Subcutaneous abdominal adipose tissue (tissue), 5 donors: ENCODE data around the gene EEF2K.

Experiments used
- H3K27ac ChIP-seq: one replicate; pipeline ENCODE4 v1.7.0; 2013; ENCODE audit warnings: low read depth, mild to moderate bottlenecking, inconsistent platforms, low read length, moderate library complexity
- H3K27me3 ChIP-seq, 5 donors: one replicate each; pipeline ENCODE4 v1.7.0; 2013; ENCODE audit warnings: low read length in 5 of 5, inconsistent platforms in 1 of 5; ENCODE audit not compliant: control insufficient read depth in 5 of 5, insufficient read depth in 4 of 5
- H3K36me3 ChIP-seq, 5 donors: one replicate each; pipeline ENCODE4 v1.7.0; 2013; ENCODE audit warnings: low read length in 5 of 5; ENCODE audit not compliant: control insufficient read depth in 5 of 5, insufficient read depth in 5 of 5
- H3K4me1 ChIP-seq, 5 donors: one replicate each; pipeline ENCODE4 v1.7.0; 2013; ENCODE audit warnings: low read length in 5 of 5, mild to moderate bottlenecking in 3 of 5, moderate library complexity in 1 of 5; ENCODE audit not compliant: control insufficient read depth in 5 of 5, insufficient read depth in 5 of 5
- H3K4me3 ChIP-seq, 5 donors: one replicate each; pipeline ENCODE4 v1.7.0; 2013; ENCODE audit warnings: low read length in 5 of 5, low read depth in 1 of 5
- H3K9ac ChIP-seq, 5 donors: one replicate each; pipeline ENCODE4 v1.7.0; 2013; ENCODE audit warnings: low read length in 5 of 5, mild to moderate bottlenecking in 4 of 5, moderate library complexity in 3 of 5
- H3K9me3 ChIP-seq, 5 donors: one replicate each; pipeline ENCODE4 v1.7.0; 2013; ENCODE audit warnings: low read length in 5 of 5; ENCODE audit not compliant: control insufficient read depth in 5 of 5
- donor health status: healthy.
- donor health status: healthy.
- donor health status: healthy.
- donor health status: healthy.
- donor health status: healthy.

Gene EEF2K

DNA sequence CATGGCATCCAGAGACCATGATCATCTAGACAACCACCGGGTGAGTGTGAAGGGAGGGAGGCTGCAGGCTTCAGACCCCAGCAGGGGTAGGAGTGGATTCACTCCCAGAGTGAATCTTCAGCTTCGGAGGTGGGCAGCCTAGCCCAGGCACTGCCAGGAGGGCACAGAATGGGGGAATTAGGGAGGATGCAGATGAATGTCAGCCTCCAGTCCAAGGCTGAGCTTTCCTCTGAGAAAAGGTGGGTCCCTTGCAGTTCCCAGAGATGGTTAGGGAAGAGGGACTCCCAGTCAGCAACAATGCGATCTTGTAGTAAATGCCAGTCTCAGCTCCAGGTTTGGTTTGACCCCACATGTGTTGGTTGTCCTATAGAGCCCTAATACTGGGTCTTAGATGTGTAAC lies 54.4 kb downstream of the EEF2K start:
- no peak overlapping the region for H3K27ac ChIP-seq
- H3K27me3 ChIP-seq = no peaks in the 10 kb centered on the region
- no peaks in the 10 kb centered on the region for H3K4me1 ChIP-seq
- no peak overlapping the region for H3K9ac ChIP-seq
- no peak overlapping the region for H3K4me3 ChIP-seq
- H3K9me3 ChIP-seq = peaks cover 0 to 1% (median under 1%) of the 10 kb centered on the region in 5 donors
- peaks cover 14 to 94% (median 83%) of the 10 kb centered on the region in 5 donors for H3K36me3 ChIP-seq

DNA sequence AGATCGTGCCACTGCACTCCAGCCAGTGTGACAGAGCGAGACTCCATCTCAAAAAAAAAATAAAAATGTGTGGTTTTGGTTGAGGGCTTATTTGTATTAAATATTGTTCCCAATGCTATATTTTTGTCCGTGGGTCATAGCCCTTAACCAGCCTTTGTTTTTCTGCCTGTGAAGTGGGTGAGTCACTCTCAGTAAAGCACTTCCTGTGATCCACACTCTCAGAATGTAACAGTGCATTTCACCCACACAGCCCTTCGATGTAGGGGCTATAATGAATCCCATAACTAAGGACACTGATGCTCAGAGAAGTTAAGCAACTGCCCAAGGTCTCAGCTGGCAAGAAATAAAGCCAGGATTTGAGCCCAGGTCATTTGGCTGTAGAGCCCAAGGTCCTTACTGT lies 56.4 kb downstream of the EEF2K start:
- H3K4me3 ChIP-seq = no peak overlapping the region
- no peaks in the 10 kb centered on the region for H3K27me3 ChIP-seq
- H3K9ac ChIP-seq = no peak overlapping the region
- H3K27ac ChIP-seq = no peak overlapping the region
- H3K4me1 ChIP-seq = no peaks in the 10 kb centered on the region
- H3K36me3 ChIP-seq = peaks cover 14 to 99% (median 91%) of the 10 kb centered on the region in 5 donors
- H3K9me3 ChIP-seq = no peaks in the 10 kb centered on the region

- H3K9ac ChIP-seq = no peak overlapping the region
- no peak overlapping the region for H3K4me3 ChIP-seq
- peaks cover 10 to 99% (median 88%) of the 10 kb centered on the region in 5 donors for H3K36me3 ChIP-seq
- no peak overlapping the region for H3K27ac ChIP-seq
- H3K27me3 ChIP-seq = no peaks in the 10 kb centered on the region
- H3K4me1 ChIP-seq = no peaks in the 10 kb centered on the region
- no peaks in the 10 kb centered on the region for H3K9me3 ChIP-seq
These were observed 58.7 kb downstream of the EEF2K start for GRCh38 chr16:22264786-22265185.

DNA sequence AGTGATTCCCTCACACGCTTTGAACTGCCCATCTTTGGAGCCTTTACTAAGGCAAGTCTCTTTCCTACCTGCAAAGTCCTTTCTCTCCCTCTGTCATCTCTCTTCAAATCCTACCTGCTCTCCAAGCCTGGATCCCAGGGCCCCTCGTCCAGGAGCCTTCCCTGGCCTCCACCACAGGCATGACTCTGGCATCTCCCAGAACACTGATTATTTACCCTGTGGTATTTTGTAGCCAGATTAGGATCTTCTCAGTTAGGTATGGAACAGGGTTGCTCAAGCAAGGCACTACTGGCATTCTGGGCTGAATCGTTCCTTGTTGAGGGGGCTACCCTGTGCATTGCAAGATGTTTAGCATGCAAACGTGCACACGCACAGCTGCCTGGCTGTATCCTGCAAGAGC lies 59.3 kb downstream of the EEF2K start:
- Histone ChIP-seq H3K9ac (no peak overlapping the region), H3K27ac (no peak overlapping the region), H3K4me1 (no peaks in the 10 kb centered on the region), H3K9me3 (no peaks in the 10 kb centered on the region), H3K4me3 (no peak overlapping the region), H3K27me3 (no peaks in the 10 kb centered on the region), H3K36me3 (peaks cover 10 to 99% (median 83%) of the 10 kb centered on the region in 5 donors)

GRCh38 chr16:22266546-22266945 lies 60.5 kb downstream of the EEF2K start:
- Histone ChIP-seq H3K27me3 (no peaks in the 10 kb centered on the region), H3K4me3 (no peak overlapping the region), H3K9ac (no peak overlapping the region), H3K27ac (no peak overlapping the region), H3K9me3 (no peaks in the 10 kb centered on the region), H3K36me3 (peaks cover 7 to 96% (median 83%) of the 10 kb centered on the region in 5 donors), H3K4me1 (no peaks in the 10 kb centered on the region)

GRCh38 chr16:22267764-22268163 lies 61.7 kb downstream of the EEF2K start:
- no peaks in the 10 kb centered on the region for H3K4me1 ChIP-seq
- no peaks in the 10 kb centered on the region for H3K9me3 ChIP-seq
- no peaks in the 10 kb centered on the region for H3K27me3 ChIP-seq
- no peak overlapping the region for H3K27ac ChIP-seq
- H3K4me3 ChIP-seq = no peak overlapping the region
- peaks cover 16 to 97% (median 86%) of the 10 kb centered on the region in 5 donors for H3K36me3 ChIP-seq
- no peak overlapping the region for H3K9ac ChIP-seq

- Histone ChIP-seq H3K27ac (no peak overlapping the region), H3K4me3 (no peak overlapping the region), H3K27me3 (no peaks in the 10 kb centered on the region), H3K36me3 (peaks cover 16 to 94% (median 86%) of the 10 kb centered on the region in 5 donors), H3K9ac (no peak overlapping the region), H3K4me1 (no peaks in the 10 kb centered on the region), H3K9me3 (no peaks in the 10 kb centered on the region)
These were observed 64.4 kb downstream of the EEF2K start for GRCh38 chr16:22270525-22270924.

DNA sequence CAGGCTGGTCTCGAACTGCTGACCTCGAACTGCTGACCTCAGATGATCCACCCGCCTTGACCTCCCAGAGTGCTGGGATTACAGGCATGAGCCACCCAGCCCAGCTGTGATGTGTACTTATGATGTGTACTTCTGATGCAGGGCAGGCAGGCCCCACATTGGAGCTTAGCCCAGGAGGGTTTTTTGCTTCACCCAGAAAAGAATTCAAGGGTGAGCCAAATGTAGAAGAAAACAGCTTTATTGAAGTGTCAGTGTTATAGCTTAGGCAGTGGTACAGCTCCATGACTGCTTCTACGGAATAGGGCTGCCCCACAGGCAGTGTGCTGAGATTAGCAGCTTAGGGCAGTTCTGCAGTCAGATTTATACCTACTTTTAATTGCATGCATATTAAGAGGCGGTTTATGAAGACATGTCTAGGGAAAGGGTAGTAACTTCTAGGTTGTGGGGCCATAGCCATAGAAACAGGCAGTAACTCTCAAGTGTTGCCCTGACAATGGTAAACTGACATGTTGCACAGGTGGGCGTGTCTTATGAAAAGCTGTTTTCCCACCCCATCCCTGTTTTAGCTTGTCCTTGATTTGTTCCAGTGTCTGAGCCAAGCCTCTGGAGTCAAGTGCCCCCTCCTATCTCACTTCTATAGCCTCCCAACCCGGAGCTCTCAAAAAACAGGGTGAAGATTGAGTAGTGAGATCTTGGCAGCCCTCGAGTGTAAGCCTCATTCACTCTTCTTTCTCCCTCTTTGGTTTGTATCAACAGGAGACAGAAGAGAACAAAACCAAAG lies 67.0 kb downstream of the EEF2K start:
- Histone ChIP-seq H3K27me3 (no peaks in the 10 kb centered on the region), H3K27ac (no peak overlapping the region), H3K9ac (no peak overlapping the region), H3K9me3 (no peaks in the 10 kb centered on the region), H3K4me1 (no peaks in the 10 kb centered on the region), H3K4me3 (no peak overlapping the region), H3K36me3 (peaks cover 19 to 95% (median 81%) of the 10 kb centered on the region in 5 donors)

GRCh38 chr16:22274916-22275315 lies 68.8 kb downstream of the EEF2K start:
- H3K4me1 ChIP-seq = no peaks in the 10 kb centered on the region
- H3K27ac ChIP-seq = no peak overlapping the region
- no peak overlapping the region for H3K4me3 ChIP-seq
- no peaks in the 10 kb centered on the region for H3K9me3 ChIP-seq
- no peaks in the 10 kb centered on the region for H3K27me3 ChIP-seq
- peaks cover 13 to 93% (median 77%) of the 10 kb centered on the region in 5 donors for H3K36me3 ChIP-seq
- H3K9ac ChIP-seq = no peak overlapping the region

- peaks cover 14 to 93% (median 73%) of the 10 kb centered on the region in 5 donors for H3K36me3 ChIP-seq
- H3K4me1 ChIP-seq = peaks cover 0 to 3% (median 0%) of the 10 kb centered on the region in 5 donors
- H3K9ac ChIP-seq = no peak overlapping the region
- H3K27ac ChIP-seq = no peak overlapping the region
- H3K27me3 ChIP-seq = no peaks in the 10 kb centered on the region
- H3K9me3 ChIP-seq = no peaks in the 10 kb centered on the region
- no peak overlapping the region for H3K4me3 ChIP-seq
These were observed 72.6 kb downstream of the EEF2K start for GRCh38 chr16:22278441-22279230.
